Dermis microvascular lymphatic vessel endothelial cell (primary cell): ENCODE measurements around the gene TOM1L2. TPM values are rescaled to one million over a fixed set of nuclear protein-coding genes. Genes with fewer than 3 reads are reported as not detected.
"Not testable (repeated sequence)": the region's sequence is repeated elsewhere in the genome, so short reads cannot be mapped to it uniquely, and the experiment has no call there.

Experiments used
- DNase-seq, 2 donors: peaks; one replicate each; pipeline versions ENCODE4 v3.0.0 to v3.0.0-alpha.2; 2010; ENCODE audit warnings: low read depth in 2 of 2
- total RNA-seq: library from RNA; depleted of rRNA; stranded (reverse); fragments of >200 nt; gene quantifications from 2 replicates; pipeline ENCODE4 v1.2.1, GENCODE V29; 2014

TOM1L2 gene
- total RNA-seq, 1 donor from 2014 or later = 11.2 TPM

DNA sequence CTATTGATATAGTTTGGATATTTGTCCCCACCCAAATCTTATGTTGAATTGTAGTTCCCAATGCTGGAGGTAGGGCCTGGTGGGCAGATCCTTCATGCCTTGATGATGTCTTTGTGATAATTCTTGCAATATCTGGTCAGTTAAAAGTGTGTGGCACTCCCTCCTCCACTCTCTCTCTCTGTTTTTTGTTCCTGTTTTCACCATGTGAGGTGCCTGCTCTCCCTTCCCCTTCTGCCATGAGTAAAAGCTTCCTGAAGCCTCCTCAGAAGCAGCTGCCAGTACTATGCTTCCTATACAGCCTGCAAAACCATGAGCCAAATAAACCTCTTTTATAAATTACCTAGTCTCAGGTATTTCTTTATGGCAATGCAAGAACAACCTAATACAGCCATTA, 47.3 kb downstream of the TOM1L2 start:
- no peak for DNase-seq

DNA sequence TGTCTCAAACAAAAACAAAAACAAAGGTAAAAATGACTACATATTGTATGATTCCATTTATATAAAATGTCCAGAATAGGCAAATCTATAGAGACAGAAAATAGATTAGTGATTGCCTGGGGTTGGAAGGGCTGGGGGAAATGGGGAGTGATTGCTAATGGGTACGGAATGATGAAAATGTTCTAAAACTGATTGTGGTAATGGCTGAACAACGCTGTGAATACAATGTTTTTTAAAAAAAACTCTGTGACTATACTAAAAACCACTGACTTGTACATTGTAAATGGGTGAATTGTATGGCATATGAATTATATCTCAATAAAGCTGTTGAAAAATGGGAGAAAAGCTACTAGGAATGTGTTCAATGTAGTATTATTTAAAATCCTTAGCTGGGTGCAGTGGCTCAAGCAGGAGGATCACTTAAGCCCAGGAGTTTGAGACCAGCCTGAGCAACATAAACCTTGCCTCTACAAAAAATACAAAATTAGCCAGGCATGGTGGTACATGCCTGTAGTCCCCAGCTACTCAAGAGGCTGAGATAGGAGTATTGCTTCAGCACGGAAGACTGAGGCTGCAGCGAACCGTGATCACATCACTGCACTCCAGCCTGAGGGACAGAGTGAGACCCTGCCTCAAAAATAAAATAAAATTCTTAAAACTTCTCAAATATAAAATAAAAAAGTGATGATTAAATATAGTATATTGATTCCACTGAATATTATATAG, 47.9 kb downstream of the TOM1L2 start:
- DNase-seq = no peak

DNA sequence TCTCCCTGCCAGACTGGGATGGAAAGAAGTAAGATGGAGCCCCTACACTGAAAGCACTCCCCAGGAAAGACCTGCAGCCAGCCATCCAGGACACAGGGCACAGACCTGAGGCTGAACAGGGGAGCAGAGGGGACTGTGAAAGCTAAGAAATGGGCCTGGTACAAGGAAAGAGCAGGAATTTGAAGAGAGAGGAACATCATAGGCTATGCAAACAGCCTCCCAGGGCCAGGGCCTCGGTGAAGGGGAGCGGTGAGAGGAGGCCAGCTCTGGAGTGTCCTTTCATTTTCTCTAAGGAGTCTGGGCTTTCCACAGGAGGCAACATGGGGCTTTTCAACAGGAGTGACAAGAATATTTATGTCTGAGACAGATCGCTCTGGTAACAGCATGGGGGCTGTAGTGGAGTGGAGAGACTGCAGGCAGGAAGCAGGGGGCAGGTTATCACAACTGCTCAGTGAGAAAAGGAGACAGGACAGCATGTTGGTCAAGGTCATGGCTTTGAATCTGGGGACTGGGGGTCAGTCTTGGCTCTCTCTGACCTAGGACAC, 50.1 kb downstream of the TOM1L2 start:
- no peak for DNase-seq

DNA sequence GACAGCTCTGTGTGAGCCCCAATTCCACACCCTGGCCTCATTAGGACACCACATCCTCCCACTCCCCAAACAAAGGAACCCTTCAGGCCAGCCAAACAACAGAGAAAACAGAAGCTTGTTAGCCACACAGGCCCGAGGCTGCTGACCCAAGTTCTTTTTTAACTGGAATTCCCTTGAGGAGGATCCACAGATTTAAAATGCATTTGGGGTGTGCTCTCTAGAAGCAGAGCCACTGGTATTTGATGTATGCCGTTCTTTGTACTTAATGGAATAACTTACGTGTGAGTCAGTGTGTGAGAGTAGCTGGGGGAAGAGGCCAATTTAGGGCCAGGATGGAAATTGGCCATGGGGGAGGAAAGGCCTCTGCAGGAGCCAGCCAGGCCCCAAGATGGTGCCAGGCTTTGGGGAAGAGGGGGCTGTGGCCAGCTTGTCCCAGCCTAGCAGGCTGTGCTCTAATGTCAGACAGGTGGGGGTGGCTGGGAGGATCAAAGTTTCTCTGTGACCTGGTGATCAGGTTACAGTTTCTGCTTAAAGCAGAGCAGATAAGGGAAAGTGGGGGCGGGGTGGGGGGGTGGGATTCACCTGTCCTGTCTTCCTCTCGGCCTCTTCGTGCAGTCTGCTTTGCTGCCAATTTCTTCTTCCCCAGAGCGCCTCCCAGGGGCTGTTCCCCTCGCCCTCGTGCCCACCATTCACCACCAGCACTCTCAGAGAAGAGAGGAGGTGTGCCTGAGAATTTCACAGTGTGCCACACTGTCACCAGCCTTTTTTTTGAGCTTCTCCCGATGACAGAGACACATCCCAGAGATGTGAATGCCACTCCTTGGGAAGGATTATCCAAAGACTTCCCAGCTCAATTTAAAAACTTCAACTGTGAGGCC, 50.8 kb downstream of the TOM1L2 start:
- DNase-seq = peak; percentile 36 to 55

DNA sequence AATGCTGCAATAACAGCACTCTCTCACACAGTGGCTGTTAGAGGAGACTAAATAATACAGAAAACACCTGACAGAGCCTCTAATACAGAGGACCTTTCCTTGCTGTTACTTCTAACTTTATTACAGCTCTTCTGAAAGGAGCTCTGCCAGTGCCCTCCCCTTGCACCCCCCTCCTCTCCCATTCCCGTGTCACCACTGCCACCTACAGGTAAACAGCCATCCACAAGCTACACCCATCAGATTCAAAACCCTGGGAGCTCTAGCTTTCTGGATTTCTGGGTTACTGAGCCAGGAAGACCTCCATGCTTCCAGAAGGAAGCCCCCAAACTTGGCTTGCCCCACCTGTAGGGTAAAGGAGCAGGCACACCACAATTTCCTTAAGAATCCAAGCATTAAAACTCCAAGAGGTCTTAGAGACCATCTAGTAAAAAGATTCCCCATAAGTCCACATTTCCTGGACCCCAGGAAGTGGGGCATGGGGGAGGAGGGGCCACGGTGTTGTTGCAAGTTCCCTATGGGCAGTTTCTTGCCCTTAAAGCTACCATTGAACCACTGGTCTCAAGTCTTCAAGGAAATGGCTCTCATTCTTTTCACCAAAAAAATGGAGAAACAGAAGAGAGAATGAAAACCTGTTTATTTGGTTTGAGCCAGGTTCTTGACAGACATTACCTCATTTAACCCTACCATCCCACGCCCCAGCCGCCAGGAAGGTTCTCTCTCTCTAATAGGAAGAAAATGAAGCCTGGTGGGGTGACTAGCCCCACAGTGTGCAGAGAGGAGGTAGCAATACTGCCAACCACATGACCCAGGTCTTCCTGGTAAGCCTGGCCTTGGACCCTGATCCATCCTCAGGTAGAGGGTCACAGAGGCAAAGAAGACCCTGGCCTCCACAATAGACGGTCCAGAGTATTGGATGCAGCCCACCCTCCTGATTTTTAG, 52.8 kb downstream of the TOM1L2 start:
- DNase-seq = peak; percentile 68 to 81

DNA sequence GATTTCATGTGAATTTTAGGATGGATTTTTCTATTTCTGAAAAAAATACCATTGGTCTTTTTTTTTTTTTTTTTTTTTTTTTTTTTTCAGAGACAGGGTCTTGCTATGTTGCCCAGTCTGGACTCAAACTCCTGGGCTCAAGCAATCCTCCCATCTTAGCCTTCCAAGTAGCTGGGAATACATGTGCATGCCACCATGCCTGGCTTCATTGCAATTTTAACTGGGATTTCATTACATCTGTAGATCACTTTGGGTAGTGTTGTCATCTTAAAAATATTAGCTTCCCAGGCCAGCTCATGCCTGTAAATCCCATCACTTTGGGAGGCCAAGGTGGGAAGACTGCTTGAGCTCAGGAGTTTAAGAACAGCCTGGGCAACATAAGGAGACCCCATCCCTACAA, 54.8 kb downstream of the TOM1L2 start:
- no peak for DNase-seq

DNA sequence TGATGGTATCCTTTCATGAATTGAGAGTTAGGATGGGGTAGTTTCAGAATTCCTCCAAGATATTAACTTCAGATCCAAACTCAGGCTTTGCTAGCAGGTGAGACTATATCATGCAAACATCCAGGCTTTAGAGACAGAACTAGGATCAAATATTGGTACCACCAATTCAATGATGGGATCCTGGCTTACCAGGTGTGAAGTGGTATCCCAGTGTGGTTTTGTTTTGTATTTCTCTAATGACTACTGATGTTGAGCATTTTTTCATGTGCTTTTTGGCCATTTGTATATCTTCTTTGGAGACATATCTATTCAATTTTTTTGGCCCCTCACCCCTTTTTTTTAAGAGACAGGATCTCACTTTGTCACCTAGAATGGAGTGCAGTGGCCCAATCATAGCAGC, 57.0 kb downstream of the TOM1L2 start:
- DNase-seq = no peak

DNA sequence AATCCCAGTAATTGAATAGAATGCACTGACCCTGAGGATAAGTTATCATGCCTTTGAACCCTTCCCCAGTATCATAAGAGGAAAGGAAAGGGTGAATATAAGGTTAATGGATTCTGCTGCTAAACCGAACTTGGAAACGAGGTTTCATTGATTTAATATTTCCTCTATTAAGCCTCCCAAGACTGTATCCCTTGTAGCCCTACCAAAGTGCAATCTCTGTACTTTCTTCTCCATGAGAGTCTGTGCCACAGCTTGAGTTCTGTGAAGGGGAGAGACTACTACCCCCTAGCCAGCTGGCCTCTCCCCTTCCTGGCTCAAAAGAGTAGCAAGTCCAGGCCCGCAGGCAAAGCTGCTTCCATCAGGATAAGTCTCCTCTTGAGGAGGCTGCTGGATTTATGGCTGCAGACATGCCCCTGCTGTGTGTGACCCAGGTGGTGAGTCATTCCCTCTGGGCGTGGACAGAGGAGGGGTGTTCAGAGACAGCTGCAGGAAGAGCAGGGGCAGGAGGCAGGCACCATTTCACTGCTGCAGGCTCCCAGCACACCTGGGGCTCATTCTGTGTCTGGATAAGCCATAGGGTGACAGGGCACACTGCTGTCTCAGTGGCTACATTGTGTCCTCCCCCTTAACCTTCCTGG, 58.4 kb downstream of the TOM1L2 start:
- DNase-seq = peak; percentile 45 to 84

DNA sequence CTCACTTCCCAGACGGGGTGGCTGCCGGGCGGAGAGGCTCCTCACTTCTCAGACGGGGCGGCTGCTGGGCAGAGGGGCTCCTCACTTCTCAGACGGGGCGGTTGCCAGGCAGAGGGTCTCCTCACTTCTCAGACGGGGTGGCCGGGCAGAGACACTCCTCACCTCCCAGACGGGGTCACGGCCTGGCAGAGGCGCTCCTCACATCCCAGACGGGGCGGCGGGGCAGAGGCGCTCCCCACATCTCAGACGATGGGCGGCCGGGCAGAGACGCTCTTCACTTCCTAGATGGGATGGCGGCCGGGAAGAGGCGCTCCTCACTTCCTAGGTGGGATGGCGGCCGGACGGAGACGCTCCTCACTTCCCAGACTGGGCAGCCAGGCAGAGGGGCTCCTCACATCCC, 59.9 kb downstream of the TOM1L2 start:
- DNase-seq = not testable (repeated sequence)

DNA sequence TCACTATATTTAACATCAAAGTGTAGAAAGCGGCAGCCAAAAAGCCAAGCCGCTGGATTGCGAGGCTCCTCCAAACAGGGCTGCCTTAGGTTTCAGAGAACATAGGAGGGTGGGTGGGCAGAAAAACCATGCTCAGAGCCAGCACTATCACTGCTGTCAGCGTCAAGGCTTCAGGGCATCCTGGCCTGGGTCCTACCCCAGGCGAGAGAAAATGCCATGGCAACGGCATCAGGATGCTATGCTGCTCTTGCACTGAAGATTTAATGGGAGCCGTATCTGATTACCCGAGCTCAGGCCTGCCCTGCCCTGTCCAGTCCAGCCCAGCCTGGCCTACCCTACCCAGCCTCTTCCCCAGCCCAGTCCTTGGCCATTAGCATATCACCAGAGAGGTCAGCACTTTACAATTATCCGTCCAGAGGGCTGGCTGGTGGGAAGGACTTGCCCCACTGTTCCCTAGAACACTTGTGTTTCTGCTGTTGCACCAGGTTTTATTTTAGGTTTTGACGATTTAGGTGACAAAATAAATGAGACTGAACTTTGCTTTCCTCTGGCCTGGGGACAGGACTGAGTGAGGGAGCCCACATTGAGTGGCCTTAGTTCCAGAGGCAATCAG, 61.1 kb downstream of the TOM1L2 start:
- DNase-seq = no peak

DNA sequence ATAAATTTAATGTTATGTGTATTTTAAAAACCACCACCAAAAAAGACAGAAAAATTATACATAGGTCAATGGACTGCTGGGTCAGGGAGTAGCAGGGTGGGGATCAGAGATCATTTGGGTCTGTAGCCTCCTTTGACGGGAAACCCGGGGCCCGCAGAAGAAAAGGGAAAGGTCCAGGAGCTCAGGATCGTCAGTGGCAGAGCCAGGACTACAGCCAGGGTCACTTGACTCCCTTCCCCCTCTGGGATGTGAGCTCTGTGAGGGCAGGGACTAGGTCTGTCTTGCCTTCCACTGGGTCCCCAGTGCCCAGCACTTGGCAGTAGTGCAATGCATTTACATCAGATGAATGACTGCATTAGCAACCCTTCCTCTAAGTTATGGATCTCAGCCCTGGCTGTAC, 62.1 kb downstream of the TOM1L2 start:
- DNase-seq = no peak

DNA sequence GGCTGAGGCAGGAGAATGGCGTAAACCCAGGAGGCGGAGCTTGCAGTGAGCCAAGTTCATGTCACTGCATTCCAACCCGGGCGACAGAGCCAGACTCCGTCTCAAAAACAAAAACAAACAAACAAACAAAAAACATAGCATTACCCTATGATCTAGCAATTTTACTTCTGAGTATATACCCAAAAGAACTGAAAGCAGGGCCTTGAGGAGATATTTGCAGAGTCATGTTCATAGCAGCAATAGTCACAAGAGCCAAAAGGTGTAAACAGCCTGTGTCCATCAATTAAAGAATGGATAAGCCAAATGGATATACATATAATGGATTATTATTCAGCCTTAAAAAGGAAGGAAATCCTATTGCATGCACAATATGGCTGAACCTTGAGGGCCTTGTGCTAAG, 63.1 kb downstream of the TOM1L2 start:
- DNase-seq = no peak

DNA sequence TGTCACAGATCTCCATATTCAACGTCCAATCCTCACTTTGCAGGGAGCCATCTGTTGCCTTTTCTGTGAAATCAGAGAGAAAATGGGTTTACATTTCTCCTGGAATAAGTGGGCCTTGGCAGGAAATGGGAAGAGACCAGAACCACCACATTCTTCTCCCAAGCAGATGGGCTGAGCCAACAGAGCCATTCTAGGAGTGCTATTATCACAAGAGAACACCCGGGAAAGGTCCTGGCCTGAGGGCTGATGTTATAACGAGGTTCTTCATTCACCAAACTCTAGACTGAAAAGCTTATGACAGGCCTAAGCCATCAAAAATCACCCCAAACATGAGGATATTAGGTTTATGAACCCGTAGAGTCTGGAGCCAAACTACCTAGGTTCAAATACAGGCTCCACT, 64.7 kb downstream of the TOM1L2 start:
- no peak for DNase-seq

DNA sequence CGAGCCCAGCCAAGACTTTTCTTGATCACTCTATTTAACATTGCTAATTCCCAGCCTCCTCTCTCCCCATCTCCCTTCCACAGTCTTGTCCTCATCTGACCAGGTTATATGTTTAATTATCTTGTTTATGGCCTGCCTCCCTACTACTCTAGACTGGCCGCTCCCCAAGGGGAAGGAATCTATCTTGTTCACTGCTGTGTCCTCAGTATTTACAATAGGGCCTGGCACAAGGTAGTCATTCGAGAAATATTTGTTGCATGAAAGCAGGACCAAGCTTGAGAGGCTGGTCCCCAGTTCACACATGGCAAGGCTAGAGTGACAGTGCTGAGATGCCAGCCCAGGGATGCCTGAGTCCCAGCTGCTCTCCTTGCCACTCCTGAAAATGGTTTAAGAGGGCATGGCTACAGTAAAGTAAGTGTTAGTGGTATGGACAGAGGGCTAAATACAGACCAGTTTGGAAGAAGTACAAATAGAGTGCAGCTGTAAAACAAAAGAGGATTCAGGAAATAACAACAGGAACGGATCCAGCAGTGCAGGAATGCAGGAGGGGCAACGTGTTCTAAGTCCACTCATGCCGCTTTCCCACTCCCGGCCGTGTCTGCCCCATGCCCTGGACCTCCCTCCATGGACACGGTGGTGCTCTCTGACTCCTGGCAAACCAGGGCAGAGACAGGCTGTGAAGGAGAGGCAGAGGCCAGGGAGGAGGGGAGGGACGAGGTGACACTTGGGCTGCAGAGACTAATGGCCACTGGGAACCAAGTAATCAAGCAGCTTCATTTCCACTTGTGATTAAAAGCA, 65.6 kb downstream of the TOM1L2 start:
- peak; percentile 48 to 58 for DNase-seq

DNA sequence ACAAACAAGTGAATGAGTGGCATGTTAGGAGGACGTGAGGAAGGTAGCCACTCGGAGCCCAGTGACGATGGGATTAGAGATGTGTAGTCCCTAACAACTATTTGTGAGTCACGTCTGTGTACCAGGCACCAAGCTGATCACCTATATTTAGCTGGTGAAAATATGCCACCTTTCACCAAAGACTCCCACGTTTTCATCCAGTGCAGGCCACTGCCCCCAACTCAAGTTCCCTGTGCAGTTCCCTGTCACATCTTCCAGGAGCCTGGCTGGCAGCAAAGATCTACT, 67.2 kb downstream of the TOM1L2 start:
- no peak for DNase-seq

DNA sequence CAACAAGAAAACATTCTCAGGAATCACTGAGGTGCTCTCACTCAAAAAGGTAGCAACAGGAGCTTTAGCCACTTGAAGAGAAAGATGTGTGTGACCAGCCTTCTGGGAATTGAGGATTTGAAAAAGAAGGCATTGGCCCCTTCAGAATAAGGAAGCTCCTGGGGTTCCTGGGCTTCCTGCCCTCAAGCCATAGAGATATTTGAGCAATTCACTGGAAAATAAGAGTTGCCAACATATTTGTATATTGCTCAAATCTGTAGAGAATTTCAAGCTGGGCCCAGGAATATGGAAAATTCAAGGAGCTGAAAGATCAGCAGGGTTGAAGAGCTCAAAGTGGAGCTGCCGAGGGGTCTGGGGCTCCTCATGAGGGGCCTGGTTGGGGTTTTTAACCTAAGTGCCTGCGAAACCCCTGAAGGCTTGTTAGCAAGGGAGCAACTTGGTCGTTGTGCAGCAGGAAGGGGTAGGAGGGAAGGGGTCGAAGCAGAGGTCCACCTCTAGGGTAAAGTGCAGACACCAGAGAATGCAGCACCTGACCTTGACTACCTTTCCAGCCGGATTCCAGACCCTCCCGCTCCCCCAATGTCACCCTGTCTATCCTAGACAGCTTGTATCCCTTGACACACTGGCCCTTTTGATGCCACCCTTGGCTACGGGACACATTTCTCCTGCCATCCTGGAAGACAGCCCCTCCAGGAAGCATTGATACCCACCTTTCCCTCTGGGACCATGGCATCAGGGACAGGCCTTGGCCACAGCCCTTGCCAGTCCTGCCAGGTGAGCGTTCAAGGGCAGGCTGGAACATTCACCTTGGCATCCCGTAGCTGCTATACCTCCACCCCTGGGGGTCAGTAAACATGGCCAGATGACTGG, 67.8 kb downstream of the TOM1L2 start:
- no peak for DNase-seq

DNA sequence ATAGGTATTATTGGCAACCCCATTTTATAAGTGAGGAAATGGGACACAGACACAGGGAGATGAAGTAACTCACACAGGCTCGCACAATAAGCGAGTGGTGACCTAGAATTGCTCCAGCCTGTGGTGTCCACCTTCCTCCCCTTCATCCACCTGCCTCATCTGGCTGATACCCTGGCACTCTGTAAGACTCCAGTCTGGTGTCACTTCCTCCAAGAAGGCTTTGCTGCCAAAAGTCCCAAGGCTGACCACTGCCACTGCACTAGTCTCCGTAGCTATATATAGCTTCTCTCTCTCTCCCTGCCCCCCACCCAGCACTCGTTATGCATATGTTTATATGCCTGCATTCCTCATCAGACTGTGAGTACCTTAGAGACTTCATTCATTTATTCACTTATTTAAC, 69.3 kb downstream of the TOM1L2 start:
- DNase-seq = no peak

DNA sequence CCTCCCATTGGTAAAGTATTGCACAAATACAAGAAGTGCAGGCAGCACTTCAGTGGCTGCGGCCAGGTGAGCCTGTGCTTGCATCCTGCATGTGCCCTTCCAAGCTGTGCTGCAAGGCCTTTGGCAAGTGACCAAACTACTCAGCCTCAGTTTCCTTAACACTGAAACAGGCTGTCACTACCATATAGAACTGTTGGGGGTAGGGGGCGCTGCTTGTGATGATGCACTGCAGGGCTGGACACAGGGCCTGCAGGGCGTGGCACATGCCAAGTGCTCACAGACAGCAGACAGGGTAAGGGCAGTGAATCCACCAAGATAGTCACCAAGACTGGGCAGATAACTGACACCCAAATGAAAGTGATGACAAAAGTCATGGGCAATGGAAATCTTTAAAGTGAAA, 69.8 kb downstream of the TOM1L2 start:
- no peak for DNase-seq
